HG03135 (cell line): Measurements from ENCODE around the gene SMKR1.
"Not testable (repeated sequence)": the region's sequence is repeated elsewhere in the genome, so short reads cannot be mapped to it uniquely, and the experiment has no call there.

Source experiments
- ATAC-seq: cut with Tn5 transposase; IDR thresholded peaks from one replicate; pipeline ENCODE4 v1.9.1; 2021; ENCODE audit warnings: mild to moderate bottlenecking, moderate library complexity; ENCODE audit not compliant: unreplicated experiment

SMKR1 gene

DNA sequence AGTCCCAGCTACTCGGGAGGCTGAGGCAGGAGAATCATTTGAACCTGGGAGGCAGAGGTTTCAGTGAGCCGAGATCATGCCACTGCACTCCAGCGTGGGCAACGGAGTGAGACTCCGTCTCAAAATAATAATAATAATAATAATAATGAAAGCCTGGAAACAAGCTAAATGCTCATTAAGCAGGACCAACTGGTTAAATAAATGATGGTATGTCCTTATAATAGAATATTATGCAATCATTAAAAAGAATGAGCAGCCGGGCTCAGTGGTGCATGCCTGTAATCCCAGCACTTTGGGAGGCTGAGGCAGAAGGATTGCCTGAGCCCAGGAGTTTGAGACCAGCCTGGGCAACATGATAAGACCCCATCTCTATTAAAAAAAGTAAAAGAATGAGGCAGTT is 21.0 kb upstream of the SMKR1 start:
- ATAC-seq, result not testable (repeated sequence)

DNA sequence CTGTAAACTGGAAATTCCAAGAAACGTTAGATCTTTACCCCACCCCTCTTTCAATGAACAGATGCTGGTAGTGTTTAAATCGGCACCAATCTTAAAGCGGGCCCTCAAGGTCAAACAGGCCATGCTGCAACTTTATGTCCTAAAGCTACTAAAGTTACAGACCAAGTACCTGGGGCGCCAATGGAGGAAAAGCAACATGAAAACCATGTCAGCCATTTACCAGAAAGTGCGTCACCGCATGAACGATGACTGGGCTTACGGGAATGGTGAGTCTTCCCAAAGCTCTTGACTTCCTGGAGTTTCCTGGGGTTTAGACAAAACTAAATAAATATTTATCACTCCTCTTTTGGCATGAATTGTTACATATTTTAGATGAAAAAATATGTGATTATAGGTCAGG is 19.6 kb upstream of the SMKR1 start:
- no peak for ATAC-seq

DNA sequence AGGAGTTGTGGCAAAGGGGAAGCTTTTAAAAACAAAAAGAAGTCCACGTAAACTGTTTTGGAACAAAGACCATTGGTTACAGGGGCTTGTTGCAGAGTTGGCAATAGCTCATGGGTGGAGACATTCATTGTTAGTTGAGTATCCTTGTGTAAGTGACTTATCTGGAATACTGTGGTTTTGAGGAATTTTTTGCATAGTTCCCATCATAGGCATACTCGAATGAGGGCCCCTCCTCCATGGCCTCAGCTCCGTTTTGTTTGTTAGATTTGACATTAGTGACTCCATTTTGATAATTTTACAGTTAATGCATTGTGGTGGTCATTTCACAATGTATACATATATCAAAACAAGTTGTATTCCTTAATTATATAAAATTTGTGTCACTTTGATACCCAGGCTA is 12.8 kb upstream of the SMKR1 start:
- ATAC-seq, result no peak

DNA sequence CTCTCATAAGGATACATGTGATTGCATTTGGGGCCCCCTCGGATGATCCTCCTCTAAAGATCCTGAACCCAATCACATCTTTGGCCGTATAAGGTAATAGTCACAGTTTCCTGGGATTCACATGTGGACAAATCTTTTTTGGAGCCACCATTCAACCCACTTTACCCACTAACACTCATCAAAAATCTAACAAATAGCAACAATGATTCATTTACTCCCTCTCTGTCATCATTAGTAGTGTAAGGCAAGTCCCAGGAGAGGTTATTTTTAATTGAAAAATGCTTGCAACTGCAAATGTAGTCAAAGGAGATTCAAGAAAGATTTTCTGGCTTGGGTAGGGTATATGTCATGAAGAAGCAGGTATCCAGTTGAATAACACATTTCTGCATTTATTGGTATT is 9.9 kb upstream of the SMKR1 start:
- no peak for ATAC-seq

DNA sequence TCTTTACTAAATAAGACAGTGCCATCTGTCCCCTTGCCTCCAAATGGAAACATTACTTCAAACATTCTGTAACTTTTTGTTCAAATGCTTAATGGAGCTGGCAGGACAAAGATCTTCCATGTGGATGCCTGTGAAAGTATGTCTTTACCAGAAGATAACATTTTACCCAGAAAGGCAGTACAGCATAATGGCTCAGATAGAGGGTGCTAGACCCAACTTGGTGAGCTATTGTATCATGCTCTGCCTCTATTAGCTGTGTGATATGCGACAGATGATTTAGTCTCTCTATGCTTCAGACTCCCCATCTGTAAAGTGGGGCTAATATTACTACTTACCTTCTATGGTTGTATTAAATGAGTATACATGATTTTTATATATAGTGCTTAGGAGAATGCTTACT is 8.8 kb upstream of the SMKR1 start:
- ATAC-seq, result peak; percentile 23

DNA sequence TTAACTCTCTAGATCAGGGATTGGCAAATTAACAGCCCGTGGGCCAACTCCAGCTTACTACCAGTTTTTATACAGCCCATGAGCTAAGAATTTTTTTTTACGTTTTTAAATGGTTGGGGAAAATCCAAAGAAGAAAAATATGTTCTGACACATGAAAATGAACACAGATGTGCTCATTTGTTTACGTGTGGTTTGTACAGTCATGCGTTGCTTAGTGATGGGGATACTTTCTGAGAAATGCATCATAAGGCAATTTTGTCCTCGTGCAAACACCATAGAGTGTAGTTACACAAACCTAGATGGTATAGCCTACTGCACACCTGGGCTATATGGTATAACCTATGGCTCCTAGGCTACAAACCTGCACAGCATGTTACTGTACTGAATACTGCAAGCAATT is 8.3 kb upstream of the SMKR1 start:
- ATAC-seq, result peak; percentile 62

DNA sequence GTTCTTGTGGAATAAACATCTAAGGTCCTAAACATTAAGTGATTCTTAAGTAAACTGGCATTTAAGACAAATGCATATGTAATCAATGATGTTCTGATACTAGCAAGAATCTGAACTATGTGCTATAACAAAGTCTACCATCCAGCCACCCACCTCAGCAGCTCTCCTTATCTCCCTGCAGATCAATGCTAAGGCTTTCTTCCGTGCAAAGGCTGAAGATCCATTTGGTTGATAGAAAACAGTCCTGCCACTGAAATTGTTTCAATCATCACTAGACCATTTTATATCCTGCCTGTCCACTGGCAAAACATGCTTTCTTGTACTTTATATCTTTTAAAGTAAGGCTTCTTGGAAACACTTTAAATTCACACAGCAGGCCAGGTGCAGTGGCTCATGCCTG is 6.3 kb upstream of the SMKR1 start:
- ATAC-seq, result no peak

DNA sequence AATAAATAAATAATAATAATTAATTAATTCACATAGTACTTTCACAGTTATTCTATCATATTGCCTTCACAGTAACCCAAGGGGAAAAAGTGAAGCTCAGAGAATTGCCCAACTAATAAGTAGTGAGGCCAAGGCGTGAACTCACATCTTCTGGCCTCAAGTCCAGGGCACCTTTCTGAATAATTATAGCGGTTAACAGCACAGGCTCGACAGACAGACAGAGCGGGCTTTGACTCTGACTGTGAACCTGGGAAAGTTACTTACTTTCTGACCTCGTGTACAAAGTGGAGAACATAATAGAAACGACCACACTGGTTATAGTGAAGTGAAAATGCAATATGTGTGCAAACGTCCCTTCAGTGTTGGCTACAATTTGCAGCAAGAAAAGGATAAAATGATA is 5.7 kb upstream of the SMKR1 start:
- ATAC-seq, result no peak

DNA sequence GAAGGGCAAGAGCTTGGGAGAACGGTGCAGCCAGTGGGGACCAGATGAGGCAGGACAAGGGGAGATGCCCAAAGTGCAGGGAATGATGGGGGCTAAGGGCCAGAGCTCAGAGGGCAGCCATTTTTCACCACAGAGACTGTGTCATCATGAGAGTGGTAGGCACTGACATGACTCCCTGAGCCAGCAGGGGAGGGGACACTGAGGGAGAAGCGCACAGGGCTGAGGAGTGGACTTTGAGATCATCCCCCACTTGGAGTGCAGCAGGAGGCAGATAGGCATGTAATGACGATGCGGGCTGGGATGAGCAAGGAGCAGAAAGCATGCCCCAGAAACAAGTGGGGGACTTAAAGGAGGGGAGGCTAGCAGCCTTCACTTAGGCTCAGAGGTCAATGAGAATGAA is 5.2 kb upstream of the SMKR1 start:
- no peak for ATAC-seq

DNA sequence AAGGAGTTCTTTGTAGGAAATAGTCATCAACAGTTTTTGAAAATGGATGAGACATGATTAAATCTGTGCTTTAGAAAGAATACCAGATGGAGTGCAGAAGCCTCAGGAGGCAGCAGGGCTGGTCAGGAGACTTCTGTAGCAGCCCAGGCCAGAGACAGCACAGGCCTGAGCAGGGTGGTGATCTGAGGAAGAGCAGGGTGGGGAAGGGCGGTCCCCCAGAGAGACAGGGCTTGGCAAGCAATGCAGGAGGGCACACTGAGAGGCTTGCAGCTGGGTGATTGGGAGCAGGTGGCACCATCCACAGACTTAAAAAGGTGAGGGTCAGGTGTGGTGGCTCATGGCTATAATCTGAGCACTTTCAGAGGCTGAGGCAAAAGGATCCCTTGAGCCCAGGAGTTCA is 4.3 kb upstream of the SMKR1 start:
- no peak for ATAC-seq

DNA sequence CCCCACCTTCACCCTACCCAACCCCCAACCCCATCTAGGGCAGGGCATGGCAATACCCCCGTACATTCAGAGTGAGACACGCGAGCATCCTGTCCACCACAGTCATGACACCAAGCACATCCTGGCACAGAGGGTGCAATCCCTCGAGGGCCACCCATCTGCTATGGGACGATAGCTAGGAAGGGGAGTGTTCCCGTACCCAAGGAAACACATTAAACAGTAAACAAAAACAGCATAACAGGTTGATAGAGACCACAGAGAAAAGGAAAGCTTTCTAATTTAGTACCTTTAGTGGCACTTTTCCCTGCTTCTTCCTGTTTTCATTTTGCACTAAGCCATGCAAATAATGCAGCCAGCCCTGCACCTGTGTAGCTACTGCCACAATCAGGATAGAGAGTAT is 2.3 kb upstream of the SMKR1 start:
- ATAC-seq, result no peak

DNA sequence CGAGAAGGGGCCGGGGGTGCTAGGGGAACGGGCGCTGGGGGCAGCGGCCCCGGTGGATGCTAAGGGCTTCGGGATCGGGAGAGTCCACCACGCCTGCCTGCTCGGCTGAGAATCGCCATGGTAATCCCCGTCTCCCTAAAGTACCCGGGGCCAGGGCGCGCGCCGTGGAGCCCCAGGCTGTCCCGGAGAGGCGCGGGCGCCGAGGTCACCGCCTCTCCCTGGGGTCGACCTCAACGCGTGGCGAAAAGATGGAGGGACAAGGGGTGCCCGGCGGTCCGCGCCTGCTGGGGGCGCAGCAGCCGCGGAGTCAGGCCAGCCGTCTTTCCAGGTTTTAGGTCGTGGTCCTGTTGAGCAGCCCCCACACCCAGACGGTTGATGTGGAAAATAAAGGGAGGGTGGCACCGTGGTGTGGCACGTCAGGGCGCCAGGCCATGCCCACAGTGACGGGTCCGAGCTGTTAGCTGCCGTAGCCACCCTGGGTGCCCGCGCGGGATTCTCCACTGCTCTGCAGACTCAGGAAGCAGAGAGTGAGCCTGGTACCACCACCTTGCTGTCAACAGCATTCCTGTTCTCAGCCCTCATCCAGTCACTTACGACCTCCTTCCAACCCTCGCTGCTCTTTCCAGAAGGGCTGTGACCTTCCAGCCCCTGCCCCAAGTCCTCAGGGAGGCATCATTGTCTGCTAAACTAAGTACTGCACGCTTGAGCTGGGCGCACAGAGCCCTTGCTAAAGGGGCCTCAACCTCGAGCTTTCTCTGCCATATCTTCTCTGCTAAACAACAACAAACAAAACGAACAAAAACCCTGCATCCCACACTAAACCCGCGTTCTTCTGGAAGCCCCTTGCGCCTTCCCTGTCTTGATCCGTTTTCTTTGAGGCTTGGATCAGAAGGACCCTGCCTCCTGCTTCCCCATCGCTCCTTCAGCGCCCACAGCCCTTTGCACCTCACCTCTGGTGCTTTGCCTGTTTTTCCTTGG is 666 bp downstream of the SMKR1 start:
- peak; percentile 25 for ATAC-seq

DNA sequence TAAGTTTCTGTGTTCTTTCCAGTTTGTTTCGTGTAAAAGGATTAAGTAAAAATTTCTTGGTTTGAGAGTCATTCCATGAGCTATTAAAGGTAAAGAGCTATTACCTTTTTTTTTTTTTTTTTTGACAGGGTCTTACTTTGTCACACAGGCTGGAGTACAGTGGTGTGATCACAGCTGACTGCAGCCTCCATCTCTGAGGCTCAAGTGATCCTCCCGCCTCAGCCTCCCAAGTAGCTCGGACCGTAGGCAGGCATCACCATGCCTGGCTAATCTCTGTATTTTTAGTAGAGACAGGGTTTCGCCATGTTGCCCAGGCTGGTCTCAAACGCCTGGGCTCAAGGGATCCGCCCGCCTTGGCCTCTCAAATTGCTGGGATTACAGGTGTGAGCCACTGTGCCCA is 1.4 kb downstream of the SMKR1 start:
- ATAC-seq, result no peak

DNA sequence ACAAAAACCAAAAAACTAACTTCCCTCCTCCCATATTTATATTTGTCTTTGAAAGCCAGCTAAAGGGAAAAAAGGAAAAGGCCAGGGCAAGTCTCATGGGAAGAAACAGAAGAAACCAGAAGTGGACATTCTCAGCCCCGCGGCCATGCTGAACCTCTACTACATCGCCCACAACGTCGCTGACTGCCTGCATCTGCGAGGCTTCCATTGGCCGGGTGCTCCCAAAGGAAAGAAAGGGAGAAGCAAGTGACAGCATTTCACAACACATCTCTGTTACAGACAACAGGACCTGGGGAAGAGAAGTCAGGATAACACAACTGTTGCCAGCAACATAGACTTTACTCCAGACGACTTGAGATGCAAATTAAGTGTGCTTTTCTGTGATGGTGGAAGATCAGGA is 9.9 kb downstream of the SMKR1 start:
- no peak for ATAC-seq

DNA sequence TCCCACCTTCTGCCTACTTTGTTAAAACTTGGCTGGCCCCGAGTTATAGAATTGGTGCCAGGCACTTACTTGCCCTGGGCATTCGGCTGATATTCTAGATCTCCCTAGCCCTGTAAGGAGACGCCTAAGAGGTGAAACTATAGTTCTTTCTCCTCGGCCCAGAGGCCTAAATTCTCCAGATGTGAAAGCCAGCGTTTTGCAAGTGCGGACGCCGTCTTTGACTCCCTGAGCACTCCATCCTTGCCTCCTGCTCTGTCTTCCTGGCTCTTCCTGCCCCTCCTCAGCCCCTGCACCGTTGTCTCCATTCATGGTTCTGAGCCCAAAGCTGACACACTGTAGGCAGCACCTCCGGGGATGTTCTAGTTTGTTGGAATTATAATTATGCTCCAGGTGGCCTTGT is 11.2 kb downstream of the SMKR1 start:
- ATAC-seq, result no peak

DNA sequence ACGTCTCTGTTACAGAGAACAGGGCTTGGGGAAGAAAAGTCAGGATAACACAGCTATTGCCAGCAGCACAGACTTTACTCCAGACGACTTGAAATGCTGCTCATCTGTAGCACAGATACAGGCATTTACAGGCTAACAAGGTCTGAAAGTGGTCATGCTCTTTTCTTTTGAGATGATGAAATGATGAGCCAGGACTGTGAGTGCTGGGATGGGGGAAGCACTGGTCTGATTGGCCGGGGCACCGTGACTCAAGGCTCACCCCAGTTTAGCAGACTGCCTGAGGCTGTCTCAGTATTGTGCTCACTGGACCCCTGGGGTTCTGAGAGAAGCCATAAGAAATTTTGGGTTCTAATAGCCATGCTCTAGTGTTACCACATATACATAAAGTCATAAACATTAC is 12.4 kb downstream of the SMKR1 start:
- ATAC-seq, result no peak

DNA sequence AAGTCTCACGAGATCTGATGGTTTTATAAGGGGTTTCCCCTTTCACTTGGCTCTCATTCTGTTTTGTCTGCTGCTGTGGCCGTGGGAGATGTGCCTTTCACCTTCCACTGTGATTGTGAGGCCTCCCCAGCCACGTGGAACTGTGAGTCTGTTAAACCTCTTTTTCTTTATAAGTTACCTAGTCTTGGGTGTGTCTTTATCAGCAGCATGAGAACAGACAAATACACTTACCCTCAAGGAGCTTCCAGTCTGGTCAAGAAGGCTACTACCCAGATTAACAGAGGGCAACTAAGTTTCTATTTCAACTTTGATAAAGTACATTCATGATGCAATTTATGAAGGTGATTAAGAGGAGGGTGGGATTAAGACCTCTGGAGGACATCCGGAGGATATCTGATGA is 13.1 kb downstream of the SMKR1 start:
- ATAC-seq, result no peak

DNA sequence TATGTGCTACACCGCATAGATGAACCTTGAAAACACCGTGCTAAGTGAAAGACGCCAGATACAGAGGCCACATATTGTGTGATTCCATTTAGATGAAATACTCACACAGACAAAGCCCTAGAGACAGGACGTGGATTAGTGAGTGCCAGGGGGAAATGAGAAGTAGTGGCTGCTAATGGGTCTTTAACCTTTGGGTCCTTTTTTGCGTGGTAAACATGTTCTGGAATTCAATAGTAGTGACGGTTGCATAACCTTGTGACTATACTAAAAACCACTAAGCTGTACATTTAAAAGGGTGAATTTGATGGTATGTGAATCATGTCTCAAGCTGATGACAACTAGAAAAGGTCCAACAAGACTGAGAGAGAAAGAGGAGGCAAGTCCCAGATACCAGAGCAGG is 15.6 kb downstream of the SMKR1 start:
- ATAC-seq, result no peak

DNA sequence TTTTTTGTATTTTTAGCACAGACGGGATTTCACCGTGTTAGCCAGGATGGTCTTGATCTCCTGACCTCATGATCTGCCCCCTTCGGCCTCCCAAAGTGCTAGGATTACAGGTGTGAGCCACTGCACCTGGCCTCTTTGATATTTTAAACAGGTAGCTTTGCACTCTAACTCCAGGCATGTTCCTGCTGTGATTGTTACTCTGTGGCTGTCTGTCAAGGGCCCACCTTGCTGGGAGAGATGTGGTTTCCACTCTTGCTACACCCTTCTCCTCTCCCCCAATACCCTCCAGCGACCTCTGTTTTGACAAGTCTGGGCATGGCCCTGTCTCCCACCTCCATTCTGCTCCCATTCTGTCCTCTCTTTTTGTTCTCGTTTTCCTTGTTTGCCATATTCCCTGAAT is 17.1 kb downstream of the SMKR1 start:
- ATAC-seq, result no peak

DNA sequence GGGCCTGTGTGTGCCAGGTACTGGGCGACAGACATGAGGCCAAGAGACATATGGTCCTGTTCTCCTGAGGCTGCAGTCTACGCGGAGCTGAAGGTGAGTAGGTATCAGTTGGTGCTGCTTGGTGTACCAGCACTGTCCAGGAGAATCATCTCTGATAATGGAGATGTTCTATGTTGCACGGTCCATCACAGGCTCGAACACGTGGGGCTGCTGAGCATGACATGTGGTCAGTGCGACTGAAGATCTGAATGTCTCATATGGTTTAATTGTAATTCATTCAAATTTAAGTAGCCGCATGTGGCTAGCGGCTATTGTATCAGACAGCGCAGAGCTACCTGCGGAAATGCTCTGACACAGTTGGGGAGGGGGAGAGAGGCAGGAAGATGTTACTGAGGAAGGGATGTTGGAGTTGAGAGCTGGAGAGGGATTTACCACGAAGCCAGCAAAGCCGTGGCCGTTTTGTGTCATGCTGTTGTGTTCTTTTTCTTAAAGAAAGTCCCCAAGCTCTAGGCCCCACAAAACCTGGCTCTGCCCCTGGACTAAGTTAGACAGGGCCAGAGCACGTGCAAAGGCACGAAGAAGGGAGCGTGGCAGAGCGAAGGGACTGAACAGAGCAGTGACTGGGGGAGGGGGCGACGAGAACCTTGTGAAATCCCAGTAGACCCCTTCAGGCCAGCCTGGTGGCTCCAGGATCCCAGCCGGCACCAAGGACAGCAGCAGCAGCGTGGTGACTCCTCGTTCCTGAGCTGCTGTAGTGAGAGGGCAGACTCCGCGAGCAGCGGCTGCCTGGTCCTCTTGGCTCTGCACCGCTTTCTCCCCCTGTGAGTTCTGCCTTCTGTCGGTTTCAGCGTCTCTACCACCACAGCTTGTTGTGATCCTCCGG is 20.0 kb downstream of the SMKR1 start:
- ATAC-seq, result no peak

DNA sequence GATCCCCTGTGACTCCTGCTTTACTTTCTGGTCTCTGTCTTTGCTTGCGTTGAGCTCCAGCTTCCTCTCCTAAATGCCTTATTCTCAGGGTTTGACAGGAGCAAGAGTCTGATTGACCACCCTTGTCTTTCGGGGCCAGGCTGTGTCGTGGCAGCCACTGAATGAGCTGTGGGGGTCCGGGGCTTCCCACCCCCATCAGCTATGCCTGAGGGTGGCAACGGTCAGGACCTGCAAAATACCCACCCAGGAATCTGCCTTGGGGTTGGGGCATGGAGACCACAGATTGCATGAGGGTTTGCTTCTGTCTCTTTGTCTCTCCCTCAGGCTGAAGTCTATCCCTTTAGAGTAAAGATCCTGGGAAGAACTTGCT is 20.6 kb downstream of the SMKR1 start:
- ATAC-seq, result no peak

DNA sequence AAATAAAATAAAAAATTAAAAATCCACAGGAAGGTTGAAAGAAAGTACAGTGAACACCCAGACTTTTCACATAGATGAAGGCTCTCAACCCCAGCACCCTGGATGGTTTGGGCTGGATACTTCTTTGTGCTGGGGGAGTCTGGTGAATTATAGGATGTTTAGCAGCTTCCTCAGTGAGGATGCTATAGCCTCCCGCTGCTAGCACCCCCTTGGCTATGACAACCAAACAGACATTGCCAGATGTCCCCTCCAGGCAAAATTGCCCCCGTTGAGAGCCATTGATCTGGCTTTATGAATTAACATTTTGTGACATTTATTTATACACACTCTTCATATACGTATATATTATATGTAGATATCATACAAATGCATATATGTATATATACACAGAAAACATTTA is 21.6 kb downstream of the SMKR1 start:
- no peak for ATAC-seq
